GM21515 (cell line): ENCODE measurements around the gene SLC6A8.
"Not testable (repeated sequence)": the region's sequence is repeated elsewhere in the genome, so short reads cannot be mapped to it uniquely, and the experiment has no call there.

Experiments
- ATAC-seq: cut with Tn5 transposase; IDR thresholded peaks from one replicate; pipeline ENCODE4 v1.9.1; 2021; ENCODE audit not compliant: unreplicated experiment

SLC6A8 gene

DNA sequence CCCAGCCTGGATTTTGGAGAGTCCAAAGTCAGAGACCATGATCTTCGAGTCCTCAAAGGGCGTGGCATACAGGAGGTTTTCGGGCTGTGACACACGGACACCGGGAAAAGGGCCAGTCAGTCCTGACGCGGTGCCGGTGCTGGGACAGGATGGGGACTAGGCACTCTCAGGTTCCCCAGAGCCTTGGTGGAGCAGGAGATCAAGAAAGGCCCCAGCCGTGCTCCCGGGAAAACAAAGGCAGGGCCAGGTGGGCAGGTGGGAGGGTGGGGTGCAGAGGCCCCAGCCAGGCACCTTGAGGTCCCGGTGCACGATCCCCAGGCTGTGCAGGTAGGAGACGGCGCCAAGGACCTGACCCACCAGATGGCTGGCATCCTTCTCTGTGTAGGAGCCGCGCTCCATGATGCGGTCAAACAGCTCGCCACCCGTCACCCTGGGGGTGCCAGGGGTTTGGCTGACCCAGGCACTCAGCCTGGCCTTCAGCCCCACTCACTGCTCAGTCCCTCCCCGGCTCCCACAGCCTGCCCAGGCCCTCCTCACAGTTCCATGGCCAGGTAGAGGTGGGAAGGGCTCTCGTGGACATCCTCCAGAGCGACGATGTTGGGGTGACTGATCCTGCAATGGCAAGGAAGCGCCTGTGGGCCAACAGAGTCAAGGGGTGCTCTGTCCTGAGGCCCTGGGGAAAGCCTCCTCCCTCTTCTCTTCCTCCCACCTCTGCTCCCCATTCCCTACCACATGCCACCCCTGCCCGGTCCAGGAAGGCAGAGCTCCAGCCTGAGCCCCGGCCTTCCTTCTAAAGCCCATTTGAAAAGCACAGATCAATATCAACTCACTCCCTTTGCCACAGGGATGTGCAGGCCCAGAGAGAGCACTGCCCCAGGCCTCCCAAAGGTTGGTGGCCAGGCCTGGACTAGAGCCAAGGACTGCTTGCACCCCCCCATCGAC is 15.9 kb upstream of the SLC6A8 start:
- no peak for ATAC-seq

DNA sequence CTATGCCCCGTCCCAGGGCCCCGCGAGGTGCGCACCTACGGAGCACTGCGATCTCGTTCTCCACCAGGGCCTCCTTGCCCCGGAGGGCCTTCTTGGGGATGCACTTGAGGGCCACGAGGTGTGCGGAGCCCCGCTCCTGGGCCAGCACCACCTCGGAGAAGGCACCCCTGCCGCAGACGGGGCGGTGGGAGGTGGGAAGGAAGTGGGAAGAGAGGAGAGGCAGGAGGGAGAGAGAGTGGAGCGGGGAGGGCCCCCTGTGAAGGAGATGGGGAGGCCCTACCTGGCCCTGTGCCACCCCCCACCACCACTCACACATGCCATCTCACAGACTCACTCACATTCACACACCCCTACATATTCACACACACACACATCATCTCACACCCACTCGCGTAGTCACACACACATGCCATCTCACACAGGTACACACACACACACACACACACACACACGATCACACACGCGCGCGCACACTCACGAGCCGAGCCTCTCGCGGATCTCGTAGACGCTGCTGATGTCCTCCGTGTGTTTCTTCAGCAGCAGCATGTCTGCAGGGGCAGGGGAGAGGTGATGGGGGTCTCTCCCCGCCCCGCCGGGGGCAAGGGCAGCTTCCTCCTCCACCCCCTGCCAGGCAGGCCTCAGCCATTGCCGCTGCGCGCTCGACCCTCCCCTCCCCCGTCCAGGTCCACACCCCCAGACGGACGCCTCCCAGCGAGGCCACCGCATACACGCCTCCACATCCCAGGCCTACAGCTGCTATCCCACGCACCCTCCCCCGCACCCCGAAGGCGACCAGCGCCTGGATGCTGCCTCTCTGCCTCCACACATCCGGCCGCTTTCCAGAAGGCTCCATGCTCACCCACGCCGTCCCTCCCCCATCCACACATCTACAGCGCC is 14.9 kb upstream of the SLC6A8 start:
- no peak for ATAC-seq

GRCh38 chrX:153673428-153674218 is 14.1 kb upstream of the SLC6A8 start, which contains the start of gene PNCK:
Gene PNCK, minus strand, starts transcription at chrX:153673813. Its CDS starts 737 bp downstream, at chrX:153673076.
- ATAC-seq, result no peak

DNA sequence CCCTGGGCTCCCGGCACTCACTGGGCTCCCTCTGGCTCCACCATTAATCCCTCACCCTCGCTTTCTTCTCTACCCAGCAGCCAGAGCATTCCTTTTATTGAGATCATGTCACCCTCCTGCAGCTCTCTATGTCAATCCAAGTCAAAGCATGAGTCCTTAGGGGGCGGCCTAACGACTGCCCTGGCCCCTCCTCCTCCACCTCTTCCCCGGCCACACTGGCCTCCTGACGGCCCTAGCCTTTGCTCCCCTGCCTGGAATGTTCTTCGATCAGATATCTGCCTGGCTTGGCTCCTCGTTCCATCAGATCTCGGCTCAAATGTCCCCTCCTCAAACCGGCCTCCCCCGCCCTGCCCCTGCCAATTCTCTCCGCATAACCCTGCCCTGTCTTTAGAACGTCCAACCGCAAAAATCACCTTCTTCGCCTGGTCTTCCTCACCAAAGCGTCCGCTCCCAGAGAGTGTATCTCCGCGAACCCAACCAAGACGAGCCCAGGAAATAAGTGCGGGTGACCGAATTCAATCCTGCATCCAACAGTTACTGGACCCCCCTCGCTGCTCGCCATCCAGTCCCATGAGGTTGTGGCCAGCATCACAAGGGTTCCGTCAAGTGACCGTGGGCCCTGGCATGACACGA is 13.4 kb upstream of the SLC6A8 start:
- ATAC-seq, result no peak

DNA sequence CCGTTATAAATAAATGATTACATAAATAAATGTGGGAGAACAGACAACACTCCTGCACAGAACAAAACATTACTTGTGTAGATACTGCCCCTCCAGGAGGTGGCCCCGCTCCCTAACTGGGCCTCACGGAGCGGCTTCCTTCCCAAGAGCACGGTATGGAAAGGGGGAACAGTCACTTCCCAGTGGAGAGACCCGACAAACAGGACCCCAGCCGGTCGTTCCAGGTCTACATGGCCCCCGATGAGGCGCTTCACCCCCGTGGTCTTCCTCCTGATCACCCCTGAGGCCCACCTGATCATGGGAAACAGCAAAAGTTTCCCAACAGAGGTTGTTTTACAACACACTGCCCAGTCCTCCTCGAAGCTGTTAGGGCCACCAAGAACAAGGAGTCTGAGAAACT is 6.6 kb upstream of the SLC6A8 start:
- ATAC-seq, result no peak

GRCh38 chrX:153683486-153683885 is 4.2 kb upstream of the SLC6A8 start:
- ATAC-seq, result not testable (repeated sequence)

DNA sequence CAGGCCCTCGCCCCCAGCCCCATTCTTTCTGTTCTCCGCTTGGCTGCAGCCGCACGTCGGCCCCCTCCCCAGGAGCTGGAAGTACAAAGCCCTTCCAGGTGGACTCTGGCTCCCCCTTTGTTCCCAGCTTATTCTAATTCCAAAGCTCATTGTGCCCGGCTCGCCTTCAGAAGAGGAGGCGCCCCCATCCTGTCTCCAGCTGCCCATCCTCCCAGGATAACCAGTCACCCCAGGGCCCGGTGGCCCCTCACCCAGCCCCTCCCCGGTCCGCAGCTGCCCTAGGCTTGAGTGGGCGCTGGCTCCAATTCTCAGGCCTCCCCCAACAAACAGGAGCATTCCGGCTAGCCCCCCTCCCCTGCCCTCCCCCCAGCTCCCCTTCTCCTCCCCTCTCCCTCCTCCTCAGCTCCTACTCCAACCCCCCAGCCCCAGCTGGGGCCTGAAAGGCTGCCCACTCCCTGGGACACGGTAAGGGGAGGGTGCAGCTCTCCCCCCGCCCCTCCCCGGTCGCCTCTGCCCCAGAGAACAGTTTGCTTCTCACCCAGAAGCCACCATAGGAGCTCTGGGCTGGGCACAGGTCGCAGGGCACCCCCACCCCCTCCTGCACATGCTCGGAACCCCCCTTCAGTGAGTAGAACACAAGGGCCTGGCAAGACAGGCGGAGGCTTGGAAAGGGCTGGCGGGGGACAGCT is 3.1 kb upstream of the SLC6A8 start:
- no peak for ATAC-seq

DNA sequence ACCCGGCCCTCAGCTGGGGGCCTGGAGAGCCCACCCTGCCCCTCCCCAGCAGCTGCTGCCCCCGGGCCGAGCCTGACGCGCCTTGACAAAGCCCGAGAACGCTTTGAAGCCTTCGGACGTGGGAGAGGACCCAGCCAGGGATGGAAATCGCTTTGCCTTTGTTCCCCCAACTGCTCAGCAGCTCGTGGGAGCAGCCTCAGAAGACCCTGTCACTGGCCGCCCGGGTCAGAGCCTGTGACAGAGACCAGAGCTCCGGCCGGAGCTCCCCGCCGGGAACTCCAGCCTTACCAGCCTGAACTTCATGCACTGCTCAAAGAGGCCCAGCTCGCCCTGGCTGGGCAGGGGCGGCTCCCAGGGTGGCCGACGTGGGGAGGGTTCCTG is 2.6 kb upstream of the SLC6A8 start:
- ATAC-seq, result no peak

GRCh38 chrX:153685751-153686696 is 1.7 kb upstream of the SLC6A8 start:
- ATAC-seq, result no peak

DNA sequence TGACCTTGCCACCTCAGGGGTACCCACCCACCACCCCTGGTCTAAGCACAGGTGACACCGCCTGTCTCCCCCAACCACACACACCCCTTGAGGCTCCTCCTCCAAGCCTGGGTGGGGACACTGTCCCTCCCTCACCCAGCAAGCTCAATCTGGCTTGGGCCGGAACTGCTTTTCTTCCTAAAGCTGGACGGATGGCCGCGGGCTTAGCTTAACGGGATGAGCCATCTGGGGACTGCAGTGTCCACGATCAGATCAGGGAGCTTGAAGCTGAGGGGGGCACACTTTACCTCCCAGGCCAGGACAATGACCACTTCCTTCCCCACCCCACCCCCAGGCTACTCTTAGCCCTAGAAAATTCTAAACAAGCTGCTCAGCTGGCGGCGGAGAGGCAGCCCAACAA is 1.0 kb upstream of the SLC6A8 start:
- ATAC-seq, result no peak

- ATAC-seq, result no peak
Observed at GRCh38 chrX:153688071-153688470, 345 bp downstream of the SLC6A8 start.

DNA sequence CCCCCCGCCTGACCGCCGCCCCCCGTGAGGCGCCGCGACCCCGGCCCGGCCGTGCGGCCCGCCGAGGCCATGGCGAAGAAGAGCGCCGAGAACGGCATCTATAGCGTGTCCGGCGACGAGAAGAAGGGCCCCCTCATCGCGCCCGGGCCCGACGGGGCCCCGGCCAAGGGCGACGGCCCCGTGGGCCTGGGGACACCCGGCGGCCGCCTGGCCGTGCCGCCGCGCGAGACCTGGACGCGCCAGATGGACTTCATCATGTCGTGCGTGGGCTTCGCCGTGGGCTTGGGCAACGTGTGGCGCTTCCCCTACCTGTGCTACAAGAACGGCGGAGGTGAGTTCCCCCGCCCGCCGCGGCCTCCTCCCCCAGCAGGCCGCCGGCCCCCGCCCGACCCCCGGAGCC is 780 bp downstream of the SLC6A8 start:
- no peak for ATAC-seq

DNA sequence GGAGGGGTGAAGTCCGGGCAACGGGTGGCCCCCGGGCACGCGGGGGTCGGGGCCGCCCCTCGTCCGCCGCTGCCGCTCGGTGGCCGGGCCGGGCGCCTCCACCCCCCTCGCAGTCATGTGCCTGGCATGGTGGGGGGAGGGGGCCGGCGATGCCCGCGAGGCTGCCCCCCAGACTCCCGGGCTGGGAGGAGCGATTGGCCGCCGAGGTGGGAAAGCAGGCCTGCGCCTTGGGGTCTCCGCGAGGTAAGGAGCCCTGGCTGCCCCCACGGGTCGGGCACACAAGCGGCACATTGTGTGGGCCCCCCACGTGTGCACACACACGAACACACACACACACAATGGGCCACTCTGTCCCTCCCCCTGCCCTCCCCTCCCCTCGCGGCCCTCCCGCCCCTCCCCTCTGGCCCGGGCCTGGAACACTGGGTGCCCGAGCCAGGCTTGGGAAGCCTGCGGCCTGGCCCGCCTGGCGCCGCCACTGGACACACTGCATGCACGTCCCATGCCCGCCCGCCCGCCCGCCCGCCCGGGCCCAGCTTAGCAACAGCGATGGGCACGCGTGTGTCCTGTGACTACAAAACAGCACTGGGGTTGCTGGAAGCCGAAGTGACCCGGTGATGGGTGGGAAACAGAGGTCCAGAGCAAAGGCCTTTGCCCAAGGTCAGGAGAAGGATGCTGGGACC is 1.3 kb downstream of the SLC6A8 start:
- no peak for ATAC-seq

GRCh38 chrX:153689654-153690465 is 2.1 kb downstream of the SLC6A8 start:
- no peak for ATAC-seq

DNA sequence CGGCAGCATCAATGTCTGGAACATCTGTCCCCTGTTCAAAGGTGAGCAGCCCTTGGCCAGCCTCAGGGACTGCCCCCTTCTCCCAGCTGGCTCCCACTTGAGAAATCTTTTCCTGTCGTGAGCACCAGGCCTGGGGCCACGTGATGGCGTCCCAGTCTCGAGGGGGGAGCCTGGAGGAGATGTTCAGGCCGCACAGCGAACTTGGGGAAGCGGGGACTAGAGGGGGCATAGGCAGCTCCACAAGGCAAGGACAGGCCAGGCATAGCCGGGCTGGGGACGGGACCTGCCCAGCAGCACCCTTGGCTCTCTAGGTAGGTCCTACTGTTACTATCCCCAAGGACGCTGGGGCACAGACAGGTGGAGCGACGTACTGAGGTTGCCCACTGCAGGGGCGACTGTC is 2.7 kb downstream of the SLC6A8 start:
- ATAC-seq, result no peak

GRCh38 chrX:153691032-153691827 is 3.5 kb downstream of the SLC6A8 start:
- ATAC-seq, result not testable (repeated sequence)

DNA sequence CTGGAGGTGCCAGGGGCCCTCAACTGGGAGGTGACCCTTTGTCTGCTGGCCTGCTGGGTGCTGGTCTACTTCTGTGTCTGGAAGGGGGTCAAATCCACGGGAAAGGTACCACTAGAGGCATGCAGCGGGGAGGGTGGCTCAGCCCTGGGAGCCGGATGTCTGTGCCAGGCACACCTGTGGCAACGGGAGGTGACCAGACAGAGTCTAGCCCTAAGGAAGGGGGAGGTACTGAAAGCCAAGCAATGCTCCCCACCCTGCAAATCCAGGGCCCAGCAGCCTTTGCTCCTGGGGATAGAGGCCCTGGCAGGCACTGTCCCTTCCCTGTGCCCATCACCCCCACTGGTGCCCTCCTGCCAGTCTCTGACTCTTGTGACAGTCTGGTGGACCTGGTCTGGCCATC is 4.3 kb downstream of the SLC6A8 start:
- no peak for ATAC-seq
